Measurements from ENCODE around the gene SCCPDH.

DNA sequence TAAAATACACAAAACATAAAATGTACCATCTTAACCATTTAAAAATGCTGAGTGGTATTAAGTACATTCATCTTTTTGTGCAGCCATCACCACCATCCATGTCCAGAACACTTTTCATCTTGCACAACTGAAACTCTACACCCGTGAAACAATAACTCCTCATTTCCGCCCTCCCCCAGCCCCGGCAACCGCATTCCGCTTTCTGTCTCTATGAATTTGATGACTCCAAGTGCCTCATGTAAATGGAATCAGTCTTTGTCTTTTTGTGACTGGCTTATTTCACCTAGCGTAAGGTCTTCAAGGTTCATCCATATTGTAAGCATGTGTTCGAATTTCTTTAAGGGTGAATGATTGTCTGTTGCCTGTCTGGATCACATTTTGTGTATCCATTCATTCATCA, 37.2 kb downstream of the SCCPDH start:
- TF ChIP-seq CREB1 (IDR thresholded peaks at IDR 0.05) (no peak), CREB1 (CRISPR knock-in tag; IDR thresholded peaks at IDR 0.05) (no peak), PHB2 (IDR thresholded peaks at IDR 0.05; ENCODE audit: partially characterized antibody) (no peak), KDM1A (CRISPR knock-in tag; IDR thresholded peaks at IDR 0.05) (no peak), ZC3H4 (CRISPR knock-in tag; IDR thresholded peaks at IDR 0.05; ENCODE audit: borderline replicate concordance) (no peak), TAF1 (CRISPR knock-in tag; IDR thresholded peaks at IDR 0.05) (no peak), ZBTB7B (CRISPR knock-in tag; IDR thresholded peaks at IDR 0.05) (no peak), ELF3 (CRISPR knock-in tag; IDR thresholded peaks at IDR 0.05) (no peak), ADNP (CRISPR knock-in tag; IDR thresholded peaks at IDR 0.05) (no peak)
- TF ChIP-seq, protein P1, sequence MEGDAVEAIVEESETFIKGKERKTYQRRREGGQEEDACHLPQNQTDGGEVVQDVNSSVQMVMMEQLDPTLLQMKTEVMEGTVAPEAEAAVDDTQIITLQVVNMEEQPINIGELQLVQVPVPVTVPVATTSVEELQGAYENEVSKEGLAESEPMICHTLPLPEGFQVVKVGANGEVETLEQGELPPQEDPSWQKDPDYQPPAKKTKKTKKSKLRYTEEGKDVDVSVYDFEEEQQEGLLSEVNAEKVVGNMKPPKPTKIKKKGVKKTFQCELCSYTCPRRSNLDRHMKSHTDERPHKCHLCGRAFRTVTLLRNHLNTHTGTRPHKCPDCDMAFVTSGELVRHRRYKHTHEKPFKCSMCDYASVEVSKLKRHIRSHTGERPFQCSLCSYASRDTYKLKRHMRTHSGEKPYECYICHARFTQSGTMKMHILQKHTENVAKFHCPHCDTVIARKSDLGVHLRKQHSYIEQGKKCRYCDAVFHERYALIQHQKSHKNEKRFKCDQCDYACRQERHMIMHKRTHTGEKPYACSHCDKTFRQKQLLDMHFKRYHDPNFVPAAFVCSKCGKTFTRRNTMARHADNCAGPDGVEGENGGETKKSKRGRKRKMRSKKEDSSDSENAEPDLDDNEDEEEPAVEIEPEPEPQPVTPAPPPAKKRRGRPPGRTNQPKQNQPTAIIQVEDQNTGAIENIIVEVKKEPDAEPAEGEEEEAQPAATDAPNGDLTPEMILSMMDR (CRISPR knock-in tag; IDR thresholded peaks at IDR 0.05), result no peak
- TF ChIP-seq, protein P2, sequence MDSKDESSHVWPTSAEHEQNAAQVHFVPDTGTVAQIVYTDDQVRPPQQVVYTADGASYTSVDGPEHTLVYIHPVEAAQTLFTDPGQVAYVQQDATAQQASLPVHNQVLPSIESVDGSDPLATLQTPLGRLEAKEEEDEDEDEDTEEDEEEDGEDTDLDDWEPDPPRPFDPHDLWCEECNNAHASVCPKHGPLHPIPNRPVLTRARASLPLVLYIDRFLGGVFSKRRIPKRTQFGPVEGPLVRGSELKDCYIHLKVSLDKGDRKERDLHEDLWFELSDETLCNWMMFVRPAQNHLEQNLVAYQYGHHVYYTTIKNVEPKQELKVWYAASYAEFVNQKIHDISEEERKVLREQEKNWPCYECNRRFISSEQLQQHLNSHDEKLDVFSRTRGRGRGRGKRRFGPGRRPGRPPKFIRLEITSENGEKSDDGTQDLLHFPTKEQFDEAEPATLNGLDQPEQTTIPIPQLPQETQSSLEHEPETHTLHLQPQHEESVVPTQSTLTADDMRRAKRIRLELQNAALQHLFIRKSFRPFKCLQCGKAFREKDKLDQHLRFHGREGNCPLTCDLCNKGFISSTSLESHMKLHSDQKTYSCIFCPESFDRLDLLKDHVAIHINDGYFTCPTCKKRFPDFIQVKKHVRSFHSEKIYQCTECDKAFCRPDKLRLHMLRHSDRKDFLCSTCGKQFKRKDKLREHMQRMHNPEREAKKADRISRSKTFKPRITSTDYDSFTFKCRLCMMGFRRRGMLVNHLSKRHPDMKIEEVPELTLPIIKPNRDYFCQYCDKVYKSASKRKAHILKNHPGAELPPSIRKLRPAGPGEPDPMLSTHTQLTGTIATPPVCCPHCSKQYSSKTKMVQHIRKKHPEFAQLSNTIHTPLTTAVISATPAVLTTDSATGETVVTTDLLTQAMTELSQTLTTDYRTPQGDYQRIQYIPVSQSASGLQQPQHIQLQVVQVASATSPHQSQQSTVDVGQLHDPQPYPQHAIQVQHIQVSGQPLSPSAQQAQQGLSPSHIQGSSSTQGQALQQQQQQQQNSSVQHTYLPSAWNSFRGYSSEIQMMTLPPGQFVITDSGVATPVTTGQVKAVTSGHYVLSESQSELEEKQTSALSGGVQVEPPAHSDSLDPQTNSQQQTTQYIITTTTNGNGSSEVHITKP (CRISPR knock-in tag; IDR thresholded peaks at IDR 0.05; ENCODE audit: low read depth), result no peak
- TF ChIP-seq, protein P3, sequence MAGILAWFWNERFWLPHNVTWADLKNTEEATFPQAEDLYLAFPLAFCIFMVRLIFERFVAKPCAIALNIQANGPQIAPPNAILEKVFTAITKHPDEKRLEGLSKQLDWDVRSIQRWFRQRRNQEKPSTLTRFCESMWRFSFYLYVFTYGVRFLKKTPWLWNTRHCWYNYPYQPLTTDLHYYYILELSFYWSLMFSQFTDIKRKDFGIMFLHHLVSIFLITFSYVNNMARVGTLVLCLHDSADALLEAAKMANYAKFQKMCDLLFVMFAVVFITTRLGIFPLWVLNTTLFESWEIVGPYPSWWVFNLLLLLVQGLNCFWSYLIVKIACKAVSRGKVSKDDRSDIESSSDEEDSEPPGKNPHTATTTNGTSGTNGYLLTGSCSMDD (CRISPR knock-in tag; IDR thresholded peaks at IDR 0.05), result no peak

Measured in HepG2 (cell line).